RCC 7860 (cell line): Measurements from ENCODE around the gene LSR.

Experiments used
- DNase-seq: peaks from one replicate; pipeline ENCODE4 v3.0.0-alpha.2; 2015; ENCODE audit warnings: low spot score
- FAIRE-seq: peaks from 2 replicates; lab custom pipeline; 2012; peaks lifted over from hg19 to GRCh38; lab: Jason Lieb, UNC

LSR gene

DNA sequence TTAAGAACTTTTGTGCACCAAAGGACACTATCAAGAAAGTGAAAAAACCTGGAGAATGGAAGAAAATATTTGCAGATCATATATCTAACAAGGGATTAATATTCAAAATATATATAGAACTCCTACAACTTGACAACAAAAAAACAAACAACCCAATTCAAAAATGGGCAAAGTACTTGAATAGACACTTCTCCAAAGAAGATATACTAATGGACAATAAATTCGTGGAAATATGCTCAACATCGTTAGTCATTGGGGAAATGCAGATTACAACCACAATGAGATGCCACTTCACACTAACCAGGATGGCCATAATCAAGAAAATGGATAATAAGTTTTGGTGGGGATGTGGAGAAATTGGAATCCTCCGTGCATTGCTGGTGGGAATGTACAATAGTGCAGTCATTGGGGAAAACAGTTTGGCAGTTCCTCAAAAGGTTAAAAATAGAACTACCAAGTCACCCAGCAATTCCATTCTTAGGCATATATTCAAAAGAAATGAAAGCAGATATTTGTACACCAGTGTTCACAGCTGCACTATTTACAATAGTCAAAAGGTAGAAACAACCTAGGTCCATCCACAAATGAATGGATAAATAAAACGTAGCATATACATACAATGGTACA is 2.2 kb upstream of the LSR start:
- FAIRE-seq (no peak), DNase-seq (no peak)

DNA sequence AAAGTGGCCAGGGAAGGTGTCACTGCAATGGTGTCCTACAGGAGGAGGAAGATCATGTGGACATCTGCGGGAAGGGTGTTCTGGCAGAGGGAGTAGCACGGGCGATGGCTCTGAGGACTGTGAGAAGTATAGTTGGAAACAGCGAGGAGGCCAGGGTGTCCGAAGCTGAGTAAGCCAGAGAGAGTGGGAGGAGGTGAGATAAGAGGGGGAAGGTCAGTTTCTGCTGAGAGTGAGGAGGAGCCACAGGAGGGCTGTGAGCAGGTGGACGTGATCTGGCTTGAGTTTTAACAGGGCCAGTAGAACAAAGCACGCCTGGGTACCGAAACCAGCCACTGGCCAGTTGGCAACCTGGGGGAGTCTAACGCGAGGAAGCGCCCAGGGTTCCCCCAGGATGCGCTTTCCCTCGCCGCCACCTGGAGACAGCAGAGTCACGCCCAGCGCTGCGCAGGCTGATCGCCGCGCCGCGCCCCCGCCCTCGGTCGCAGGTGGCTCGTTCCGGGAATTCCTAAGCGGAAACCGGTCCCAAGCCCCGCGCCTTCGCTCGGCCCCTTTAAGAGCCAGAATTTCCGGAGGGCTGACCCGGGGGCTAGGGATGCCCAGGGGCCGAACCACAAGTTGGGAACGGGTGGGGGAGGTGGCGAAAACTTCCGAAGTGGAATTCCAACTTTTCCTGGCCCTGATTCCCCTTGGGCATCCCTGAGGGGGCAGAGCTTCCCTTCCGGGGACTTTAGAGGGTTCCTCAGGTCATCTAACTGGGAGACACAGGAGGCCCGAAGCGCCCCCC is 1.1 kb upstream of the LSR start:
- peak; percentile 37 for DNase-seq

DNA sequence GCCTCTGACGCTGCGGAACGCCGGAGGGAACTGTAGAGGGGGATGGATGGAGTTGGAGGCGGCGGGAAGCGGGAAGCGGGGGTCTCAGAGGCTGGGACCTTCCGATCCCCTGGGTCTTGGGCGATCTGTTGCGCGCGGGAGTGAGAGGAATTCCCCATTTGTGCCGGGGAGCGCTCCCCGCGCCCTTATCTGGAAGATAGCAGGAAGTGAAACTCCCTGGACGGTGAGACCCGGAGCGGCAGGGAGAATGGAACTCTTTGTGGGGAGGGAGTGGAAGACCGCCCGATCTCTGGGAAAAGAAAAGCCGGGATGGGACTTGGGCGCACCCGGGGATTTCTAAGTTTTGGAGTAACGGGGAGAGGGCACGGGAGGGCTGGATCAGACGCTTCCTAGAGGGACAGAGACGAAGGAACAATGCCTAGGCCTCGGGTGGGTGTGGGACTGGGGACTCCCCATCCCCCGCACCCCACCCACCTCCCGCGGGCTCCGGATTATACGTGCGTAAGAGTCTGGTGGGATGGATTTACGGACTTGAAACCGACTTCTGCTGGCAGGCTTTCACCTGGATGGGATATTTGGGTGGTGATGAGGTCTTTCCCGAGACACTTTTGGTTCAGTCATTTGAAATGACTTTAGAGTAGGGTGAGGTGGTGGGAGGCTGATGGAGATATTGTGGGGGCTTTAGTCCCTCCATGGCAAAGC is 495 bp downstream of the LSR start:
- no peak for FAIRE-seq
- no peak for DNase-seq

More for the DNA sequence above, 1.1 kb upstream of the LSR start:
- FAIRE-seq: no peak

DNA sequence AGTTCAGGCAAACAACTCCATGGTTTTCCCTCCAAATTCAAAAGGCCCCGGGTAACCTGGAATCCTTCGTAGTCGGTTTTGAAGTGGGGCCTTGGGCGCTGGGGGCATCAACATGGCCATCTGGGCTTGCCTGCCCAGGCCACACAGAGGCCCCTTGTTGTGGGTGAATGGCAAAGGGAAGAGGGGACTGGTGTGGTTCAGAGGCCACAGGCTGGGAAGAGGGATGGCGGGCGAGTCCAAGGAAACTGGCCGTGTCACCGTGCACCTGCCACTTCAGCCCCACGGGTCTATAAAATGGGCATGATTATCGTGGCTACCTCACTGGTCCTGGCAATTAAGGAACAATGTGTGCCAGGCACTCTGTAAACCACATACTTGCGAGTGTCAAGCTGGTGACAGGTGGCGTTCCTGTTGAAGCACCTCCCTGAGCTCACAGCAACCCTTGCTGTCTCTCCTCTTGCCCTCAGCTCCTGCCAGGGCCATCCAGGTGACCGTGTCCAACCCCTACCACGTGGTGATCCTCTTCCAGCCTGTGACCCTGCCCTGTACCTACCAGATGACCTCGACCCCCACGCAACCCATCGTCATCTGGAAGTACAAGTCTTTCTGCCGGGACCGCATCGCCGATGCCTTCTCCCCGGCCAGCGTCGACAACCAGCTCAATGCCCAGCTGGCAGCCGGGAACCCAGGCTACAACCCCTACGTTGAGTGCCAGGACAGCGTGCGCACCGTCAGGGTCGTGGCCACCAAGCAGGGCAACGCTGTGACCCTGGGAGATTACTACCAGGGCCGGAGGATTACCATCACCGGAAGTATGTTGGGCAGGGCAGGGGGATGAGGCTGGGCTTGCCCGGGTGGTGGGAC is 1.3 kb downstream of the LSR start:
- DNase-seq (no peak), FAIRE-seq (no peak)

DNA sequence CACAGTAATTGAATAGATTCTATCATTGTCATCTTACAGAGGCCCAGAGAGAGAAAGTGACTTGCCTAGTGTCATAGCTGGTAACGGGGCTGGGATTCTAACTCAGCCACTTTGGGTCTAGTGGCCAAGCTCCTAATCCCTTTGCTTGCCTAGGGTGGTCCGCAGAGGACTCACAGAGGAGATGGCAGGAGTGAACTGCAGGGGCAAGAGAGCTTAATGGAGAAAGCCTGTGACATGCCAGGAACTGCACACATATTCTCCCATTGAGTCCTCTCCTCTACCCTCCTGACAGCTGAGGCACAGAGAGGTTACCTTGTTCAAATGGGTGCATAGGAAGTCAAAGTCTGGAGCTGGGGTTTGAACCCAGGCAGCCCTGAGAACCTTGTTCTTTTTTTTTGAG is 2.7 kb downstream of the LSR start:
- no peak for FAIRE-seq
- no peak for DNase-seq

DNA sequence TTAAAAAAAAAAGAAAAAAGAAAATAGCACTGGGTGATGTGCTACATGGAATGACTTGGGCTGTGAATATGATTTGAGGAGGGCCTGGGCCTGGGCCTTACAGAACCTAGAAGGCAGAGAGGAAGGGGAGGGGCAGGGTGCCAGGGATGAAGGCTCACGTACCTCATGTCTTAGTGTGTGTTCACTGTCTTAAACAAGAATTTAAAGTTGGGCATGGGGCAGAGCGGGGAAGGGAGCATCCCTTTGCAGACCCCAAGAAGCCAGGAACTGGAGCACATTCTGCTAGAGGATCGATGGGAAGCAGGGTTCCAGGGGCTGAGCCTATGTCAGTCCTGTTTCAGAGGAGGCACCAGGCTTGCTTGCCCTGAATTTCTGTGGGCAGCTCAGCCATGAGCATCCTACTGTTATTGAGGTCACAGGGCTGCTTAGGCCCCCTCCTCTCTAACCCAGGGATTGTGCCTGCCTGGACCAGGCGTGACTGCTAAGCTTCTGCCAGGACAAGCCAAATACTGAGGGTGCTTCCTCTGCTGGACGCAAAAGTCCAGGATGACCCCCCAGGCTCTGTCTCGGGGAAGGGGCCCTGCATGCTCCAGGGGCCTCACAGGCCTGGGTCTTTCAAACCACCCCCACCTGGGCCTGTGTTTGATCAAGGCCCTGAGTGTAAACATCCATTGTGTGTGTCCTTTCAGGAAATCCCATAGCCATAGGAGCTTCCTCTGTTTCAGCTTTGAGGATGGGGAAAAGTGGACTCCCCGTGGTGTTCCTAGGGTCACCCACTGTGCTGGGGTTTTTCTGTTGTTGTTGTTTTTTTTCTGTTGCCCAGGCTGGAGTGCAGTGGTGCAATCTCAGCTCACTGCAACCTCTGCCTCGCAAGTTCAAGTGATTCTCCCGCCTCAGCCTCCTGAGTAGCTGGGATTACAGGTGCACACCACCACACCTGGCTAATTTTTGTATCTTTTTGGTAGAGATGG is 4.8 kb downstream of the LSR start:
- DNase-seq: no peak
- no peak for FAIRE-seq

DNA sequence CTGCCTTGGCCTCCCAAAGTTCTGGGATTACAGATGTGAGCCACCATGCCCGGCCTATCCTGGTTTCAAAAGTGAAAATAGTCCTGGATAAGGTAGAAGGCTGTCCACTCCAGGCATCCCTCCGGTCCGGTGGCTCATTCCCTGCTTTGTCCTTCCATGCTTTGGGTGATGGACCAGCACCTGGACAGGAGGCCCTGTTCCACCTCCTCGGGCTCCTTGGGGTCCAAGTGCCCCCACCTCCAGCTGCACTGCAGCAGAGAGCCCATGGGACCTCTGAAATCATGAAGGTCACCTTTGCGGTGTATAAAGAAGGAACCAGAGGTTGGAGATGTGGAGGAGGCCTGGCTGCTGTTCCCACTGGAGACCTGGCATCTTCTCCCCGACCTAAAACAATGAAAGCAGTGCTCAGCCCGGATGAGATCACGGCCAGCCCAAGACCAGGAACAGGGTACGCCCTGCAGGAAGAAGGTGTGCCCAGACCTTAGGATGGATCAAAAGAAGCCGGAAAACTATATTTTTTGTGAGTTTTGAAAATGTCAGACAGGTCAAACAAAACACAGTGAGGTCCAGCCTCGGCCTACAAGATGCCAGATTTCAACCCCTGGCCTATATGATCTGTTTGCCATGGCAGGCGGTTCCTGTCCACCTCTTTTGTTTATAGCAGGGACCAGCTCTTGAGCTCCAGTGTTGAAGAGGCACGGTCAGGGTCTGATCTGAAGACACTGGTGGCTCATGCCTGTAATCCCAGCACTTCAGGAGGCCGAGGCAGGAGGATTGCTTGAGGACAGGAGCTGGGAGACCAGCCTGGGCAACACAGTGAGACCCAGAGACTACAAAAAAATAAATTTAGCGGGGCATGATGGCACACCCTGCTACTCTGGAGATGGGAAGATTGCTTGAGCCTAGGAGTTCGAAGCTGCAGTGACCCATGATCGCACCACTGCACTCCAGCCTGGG is 5.8 kb downstream of the LSR start:
- FAIRE-seq: no peak
- no peak for DNase-seq

DNA sequence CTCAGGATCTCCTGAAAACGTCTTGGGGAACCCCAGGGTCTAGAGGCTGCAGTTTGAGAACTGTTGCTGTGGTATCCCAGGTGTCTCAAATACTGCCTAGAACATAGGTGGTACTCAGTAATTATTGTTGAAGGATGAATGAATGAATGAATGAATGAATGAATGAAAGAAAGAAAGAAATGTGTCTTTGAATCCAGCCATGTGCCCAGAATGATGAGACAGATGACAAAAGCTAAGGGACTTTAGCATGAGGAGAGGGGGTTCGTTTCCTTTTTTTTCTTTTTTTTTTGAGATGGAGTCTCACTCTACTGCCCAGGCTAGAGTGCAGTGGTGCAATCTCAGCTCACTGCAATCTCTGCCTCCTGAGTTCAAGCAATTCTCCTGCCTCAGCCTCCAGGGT is 7.8 kb downstream of the LSR start:
- FAIRE-seq: no peak
- no peak for DNase-seq

DNA sequence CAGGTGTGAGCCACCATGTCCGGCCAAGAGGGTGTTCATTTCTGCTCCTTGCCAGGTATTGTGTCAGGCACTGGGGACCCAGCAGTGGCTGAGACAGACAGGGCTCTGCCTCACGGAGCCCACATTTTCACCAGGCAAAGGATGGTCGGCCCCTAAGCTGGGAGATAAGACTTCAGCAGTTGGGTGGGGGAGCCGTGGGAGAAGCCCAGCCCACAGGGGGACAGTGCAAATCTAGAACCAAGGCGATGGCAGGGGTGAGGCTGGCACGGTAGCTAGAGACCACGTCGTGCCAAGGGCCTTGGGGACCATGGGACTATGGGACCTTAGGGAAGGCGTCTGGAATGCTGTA is 8.3 kb downstream of the LSR start:
- no peak for FAIRE-seq
- DNase-seq: no peak

DNA sequence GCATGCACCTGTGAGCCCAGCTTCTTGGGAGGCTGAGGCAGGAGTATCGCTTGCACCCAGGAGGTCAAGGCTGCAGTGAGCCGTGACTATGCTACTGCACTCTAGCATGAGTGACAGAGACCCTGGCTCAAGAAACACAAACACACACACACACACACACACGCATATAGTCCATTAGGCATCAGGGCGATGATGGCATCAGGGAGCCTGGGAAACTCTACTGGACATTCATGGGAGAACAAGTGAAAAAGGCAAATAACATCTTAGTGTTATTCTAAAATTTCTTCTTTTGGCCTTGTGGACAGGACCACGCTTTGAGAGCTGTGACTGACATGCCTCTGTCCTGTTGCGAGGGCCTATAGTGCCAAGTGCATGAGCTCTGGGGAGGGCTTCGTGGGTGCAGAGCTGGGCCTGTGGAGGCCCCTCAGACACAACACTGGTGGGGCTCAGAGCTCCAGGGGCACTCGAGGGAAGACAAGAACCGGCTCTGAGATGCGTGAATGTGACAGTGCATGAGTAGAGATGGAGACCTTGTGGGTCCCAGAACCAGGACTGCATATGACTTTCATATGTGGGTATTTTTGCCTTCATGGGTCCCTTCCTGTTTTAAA is 12.0 kb downstream of the LSR start:
- FAIRE-seq (no peak), DNase-seq (no peak)

DNA sequence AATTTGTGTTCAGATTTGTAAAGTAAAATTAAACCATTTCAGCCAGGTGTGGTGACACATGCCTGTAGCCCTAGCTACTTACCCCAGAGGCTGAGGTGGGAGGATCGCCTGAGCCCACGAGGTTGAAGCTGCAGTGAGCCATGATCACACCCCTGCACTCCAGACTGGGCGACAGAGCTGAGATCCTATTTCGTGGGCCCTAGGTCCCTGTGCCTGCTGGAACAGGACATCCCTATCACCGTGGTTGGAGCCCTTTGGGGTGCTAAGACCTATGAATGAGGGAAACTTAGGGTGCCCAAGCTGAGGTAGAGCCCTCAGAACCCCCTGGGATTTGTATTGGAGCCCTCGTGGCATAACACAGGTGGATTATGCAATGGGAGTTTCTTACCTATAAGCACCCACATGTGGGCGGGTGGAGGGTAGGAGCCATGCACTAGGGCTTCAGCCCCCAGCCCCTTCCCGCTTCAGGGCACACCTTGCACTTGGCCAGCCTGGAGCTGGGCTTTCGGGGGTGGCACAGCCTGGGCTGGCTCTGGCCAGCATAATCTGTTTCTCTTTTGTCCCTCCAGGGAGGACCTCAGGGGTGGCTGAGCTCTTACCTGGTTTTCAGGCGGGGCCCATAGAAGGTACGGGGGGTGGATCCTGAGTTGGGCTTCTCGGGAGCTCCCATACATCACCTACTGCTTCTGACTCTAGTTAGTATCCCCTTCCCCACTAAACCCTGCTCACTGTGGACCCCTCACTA is 12.7 kb downstream of the LSR start:
- DNase-seq (no peak), FAIRE-seq (no peak)

DNA sequence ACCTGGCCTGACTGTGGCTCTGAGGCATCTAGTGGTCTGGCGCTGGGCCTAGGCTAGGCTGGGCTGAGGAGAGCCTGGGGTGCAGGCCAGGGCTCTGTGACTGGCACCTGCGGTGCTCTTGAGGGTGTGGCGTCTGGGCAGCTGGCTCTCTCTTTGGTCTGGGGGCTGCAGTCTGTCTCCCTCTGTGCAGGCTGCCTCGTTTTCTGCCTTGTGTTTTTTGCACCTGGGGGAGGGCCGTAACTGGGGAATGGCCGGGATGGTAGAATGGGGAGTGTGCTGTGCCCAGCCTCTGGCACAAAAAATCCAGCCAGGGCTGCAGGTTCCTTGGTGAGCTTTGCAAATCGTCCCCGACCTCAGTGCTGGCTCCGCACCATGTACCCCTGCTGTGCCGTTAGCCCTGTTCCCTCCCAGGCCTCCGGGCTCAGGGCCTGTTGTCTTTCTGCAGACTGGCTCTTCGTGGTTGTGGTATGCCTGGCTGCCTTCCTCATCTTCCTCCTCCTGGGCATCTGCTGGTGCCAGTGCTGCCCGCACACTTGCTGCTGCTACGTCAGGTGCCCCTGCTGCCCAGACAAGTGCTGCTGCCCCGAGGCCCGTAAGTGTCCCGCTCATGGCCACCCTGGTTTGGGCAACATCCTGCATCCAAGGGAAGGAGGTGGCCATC is 13.4 kb downstream of the LSR start:
- DNase-seq (no peak), FAIRE-seq (no peak)

DNA sequence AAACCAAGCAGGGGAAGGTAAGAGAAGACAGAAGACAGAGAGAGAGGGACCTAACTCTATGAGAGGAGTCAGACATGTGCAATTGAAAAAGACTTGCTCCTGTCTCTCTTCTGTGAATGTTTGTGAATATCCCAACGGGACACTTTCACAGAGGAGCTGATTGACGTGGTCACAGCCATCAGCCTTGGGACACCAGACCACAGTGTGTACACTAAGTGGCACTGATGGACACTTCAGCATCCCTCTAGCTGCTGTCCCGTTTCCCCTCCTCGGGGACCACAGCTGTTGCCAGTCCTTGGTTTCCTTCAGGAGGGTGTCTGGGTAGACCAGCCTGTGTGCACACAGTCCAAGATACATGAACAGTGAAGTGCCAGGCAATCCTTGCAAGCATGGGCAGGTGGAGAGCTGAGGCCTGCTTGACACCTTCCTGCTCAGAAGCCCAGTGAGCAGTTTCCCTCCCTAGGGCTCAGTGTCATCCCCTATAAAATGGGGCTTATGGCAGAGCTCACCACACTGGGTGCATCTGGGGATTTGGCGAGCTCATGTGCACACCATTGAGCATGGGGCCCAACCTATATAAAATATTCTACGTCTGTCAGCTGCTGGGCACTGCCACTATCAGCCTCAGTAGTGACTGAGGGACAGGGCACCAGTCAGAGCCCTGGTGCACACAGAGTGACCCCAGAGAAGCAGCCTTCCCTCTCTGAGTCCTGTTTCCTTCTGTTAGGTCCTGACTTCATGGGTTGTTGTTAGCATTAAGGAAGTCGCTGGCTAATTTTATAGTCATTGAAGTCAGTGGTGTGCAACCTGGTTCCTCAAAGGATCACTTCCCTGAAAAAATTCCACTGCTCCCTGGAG is 15.7 kb downstream of the LSR start:
- no peak for DNase-seq

DNA sequence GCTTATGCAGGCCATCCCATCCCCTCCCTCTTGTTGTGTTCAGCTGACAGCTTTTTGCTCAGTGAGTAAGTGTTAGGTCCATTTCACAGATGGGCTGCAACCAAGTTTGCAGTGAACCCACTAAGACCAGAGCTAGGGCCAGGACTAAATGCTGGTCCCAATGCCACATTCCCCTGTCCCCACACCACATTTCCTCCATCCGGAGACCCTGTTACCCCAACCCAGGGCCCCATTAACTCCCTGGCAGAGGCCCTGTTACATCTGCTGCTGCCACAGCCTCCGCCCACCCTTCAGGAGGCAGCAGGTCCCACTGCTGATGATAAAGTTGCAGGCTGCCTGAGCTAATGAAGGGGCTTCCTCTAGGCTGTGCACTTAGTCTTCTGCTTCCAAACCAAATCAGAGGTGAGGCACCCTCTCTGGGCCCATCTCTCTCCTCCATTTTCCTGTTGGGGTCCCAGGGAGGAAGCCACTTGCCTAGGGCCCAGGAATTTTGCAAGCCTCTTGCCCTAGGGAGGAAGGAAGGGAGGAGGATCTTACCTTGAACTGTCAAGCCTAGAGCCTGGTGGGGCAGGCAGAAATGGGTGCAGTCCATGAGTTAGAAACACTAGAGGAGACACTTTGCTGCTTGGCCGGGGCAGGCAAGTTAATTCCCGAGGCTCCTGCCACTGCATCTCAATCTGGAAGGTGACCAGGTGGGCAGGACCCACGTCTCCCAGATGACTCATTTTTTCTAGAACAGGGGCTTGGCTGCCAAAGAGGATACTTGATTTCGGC is 16.5 kb downstream of the LSR start:
- FAIRE-seq (no peak), DNase-seq (no peak)

More for the DNA sequence above, 15.7 kb downstream of the LSR start:
- FAIRE-seq: no peak

DNA sequence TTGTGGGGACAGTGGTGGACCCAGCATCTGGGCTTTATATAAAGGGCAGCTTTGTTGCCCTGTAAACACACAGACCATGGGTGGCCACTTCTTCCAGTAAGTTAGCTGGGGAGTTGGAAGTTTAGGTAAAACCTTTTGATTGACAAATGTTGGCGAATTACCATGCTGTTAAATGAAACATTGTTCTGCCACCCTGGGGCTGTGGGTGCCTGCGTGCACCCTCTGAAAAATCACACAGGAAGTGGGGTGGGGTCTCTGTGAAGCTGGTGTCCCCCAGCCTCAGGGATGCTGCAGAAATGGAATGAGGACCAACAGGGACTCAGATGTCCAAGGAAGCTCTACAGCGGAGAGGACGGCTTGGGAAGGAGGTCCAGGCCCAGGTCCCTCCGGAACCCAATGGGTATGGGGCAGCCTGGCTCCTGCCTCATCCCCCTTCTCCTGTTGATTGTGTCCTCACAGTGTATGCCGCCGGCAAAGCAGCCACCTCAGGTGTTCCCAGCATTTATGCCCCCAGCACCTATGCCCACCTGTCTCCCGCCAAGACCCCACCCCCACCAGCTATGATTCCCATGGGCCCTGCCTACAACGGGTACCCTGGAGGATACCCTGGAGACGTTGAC is 17.2 kb downstream of the LSR start:
- no peak for FAIRE-seq
- DNase-seq: no peak
